Type B pancreatic cell (in vitro differentiated cells): ENCODE measurements around the gene CLIC4. TPM values are rescaled to one million over a fixed set of nuclear protein-coding genes. Genes with fewer than 3 reads are reported as not detected.

Source experiments
- DNase-seq: peaks from one replicate; pipeline ENCODE4 v3.0.0; 2021; ENCODE audit warnings: mixed read lengths; ENCODE audit not compliant: unreplicated experiment; ENCODE audit errors: extremely low spot score
- H3K27ac Mint-ChIP-seq: 2 replicates; pipeline ENCODE4 v1.8.0; 2021; ENCODE audit warnings: mild to moderate bottlenecking, mixed read lengths
- H3K27me3 Mint-ChIP-seq: 2 replicates; pipeline ENCODE4 v1.8.0; 2021; ENCODE audit warnings: mixed read lengths
- H3K36me3 Mint-ChIP-seq: 2 replicates; pipeline ENCODE4 v1.8.0; 2021; ENCODE audit warnings: mixed read lengths
- H3K4me1 Mint-ChIP-seq: one replicate; pipeline ENCODE4 v1.8.0; 2021; ENCODE audit warnings: mixed read lengths; ENCODE audit not compliant: unreplicated experiment
- H3K4me3 Mint-ChIP-seq: 2 replicates; pipeline ENCODE4 v1.8.0; 2021; ENCODE audit warnings: mild to moderate bottlenecking, mixed read lengths
- H3K9me3 Mint-ChIP-seq: 2 replicates; pipeline ENCODE4 v1.8.0; 2021; ENCODE audit warnings: mixed read lengths
- CTCF ChIP-seq: fragments of 200-600 bp; sonication (generic); conservative IDR thresholded peaks from 2 replicates; pipeline ENCODE4 v1.5.0; 2021; ENCODE audit warnings: antibody characterized with exemption, mild to moderate bottlenecking
- total RNA-seq: library from RNA; stranded (reverse); gene quantifications from 2 replicates; pipeline ENCODE4 v1.2.1, GENCODE V29; 2021; ENCODE audit warnings: low replicate concordance

CLIC4 gene
- total RNA-seq, 1 donor from 2014 or later = 109 TPM

GRCh38 chr1:24859063-24860010 lies 114.1 kb downstream of the CLIC4 start:
- Mint-ChIP-seq H3K9me3 (no peaks in the 10 kb centered on the region), H3K4me1 (peaks cover 15% of the 10 kb centered on the region), H3K27ac (no peak overlapping the region), H3K27me3 (no peaks in the 10 kb centered on the region), H3K36me3 (no peaks in the 10 kb centered on the region), H3K4me3 (no peak overlapping the region)
- DNase-seq = no peak
- no peak for TF ChIP-seq CTCF

- H3K27me3 Mint-ChIP-seq = no peaks in the 10 kb centered on the region
- H3K36me3 Mint-ChIP-seq = no peaks in the 10 kb centered on the region
- no peak for TF ChIP-seq CTCF
- H3K9me3 Mint-ChIP-seq = no peaks in the 10 kb centered on the region
- no peak overlapping the region for H3K27ac Mint-ChIP-seq
- DNase-seq = no peak
- peaks cover 23% of the 10 kb centered on the region for H3K4me1 Mint-ChIP-seq
- H3K4me3 Mint-ChIP-seq = no peak overlapping the region
Observed at GRCh38 chr1:24860841-24861240, 115.6 kb downstream of the CLIC4 start.

- Mint-ChIP-seq H3K27me3 (peaks cover 1% of the 10 kb centered on the region), H3K27ac (peak overlapping the region; percentile 72)
Observed at GRCh38 chr1:24861821-24862727, 116.8 kb downstream of the CLIC4 start.

GRCh38 chr1:24862775-24863483 lies 117.7 kb downstream of the CLIC4 start:
- no peak for TF ChIP-seq CTCF
- peaks cover 4% of the 10 kb centered on the region for H3K27me3 Mint-ChIP-seq
- peaks cover 28% of the 10 kb centered on the region for H3K4me1 Mint-ChIP-seq
- peak; percentile 49 for DNase-seq
- no peak overlapping the region for H3K4me3 Mint-ChIP-seq
- no peak overlapping the region for H3K27ac Mint-ChIP-seq
- no peaks in the 10 kb centered on the region for H3K9me3 Mint-ChIP-seq
- H3K36me3 Mint-ChIP-seq = no peaks in the 10 kb centered on the region

More at GRCh38 chr1:24861821-24862727, 116.8 kb downstream of the CLIC4 start:
- TF ChIP-seq CTCF = no peak
- Mint-ChIP-seq H3K9me3 (no peaks in the 10 kb centered on the region), H3K4me1 (peaks cover 25% of the 10 kb centered on the region), H3K4me3 (peak overlapping the region; percentile 63), H3K36me3 (no peaks in the 10 kb centered on the region)
- DNase-seq = no peak

DNA sequence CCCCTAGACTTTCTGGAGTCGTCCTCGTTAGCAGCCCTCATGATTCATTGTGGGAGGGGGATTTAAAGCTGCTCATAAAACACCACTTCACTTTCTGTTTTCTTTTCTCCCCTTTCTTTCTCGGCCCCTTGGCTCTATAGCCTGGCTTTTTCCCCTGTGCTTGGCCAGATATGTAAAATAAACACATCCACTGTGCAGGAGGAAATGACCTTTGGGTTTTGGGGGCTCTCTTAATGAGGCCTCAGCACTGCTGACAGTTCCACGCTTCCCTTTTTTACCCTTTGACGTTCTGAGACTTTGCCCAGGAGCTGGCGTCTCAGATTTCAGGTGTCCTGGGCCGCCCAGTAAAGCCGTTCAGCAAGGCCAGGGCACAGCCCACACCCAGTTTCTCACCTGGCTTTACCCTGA lies 119.1 kb downstream of the CLIC4 start:
- Mint-ChIP-seq H3K27me3 (peaks cover 4% of the 10 kb centered on the region), H3K36me3 (no peaks in the 10 kb centered on the region), H3K27ac (peak overlapping the region; percentile 80), H3K4me3 (peak overlapping the region; percentile 40), H3K4me1 (peaks cover 28% of the 10 kb centered on the region), H3K9me3 (no peaks in the 10 kb centered on the region)
- no peak for TF ChIP-seq CTCF
- peak; percentile 57 for DNase-seq
